Esophagus muscularis mucosa (tissue), 4 donors: ENCODE results near the gene ATXN2. TPM values are rescaled to one million over a fixed set of nuclear protein-coding genes. Genes with fewer than 3 reads are reported as not detected.
A peak's percentile ranks its signal among the peaks of the same experiment; 100 is the strongest.
"Not testable (repeated sequence)": the region's sequence is repeated elsewhere in the genome, so short reads cannot be mapped to it uniquely, and the experiment has no call there.

Experiments
- DNase-seq: peaks from one replicate; pipeline ENCODE4 v3.0.0-alpha.2; 2017; ENCODE audit errors: extremely low spot score
- H3K27ac ChIP-seq, 4 donors: fragments of 200-600 bp; sonication (generic); replicated peaks in 1 of 4; 1 replicate in 3 of 4; 2 replicates in 1 of 4; pipeline ENCODE4 v1.5.1; 2016 to 2019; ENCODE audit warnings: mild to moderate bottlenecking in 1 of 4
- H3K27me3 ChIP-seq, 4 donors: fragments of 200-600 bp; sonication (generic); one replicate each; pipeline versions ENCODE4 v1.5.1 to v1.6.0; 2016 to 2019
- H3K36me3 ChIP-seq, 4 donors: fragments of 200-600 bp; sonication (generic); one replicate each; pipeline ENCODE4 v1.5.1; 2016 to 2019
- H3K4me1 ChIP-seq, 4 donors: fragments of 200-600 bp; sonication (generic); one replicate each; pipeline ENCODE4 v1.5.1; 2016 to 2019
- H3K4me3 ChIP-seq, 4 donors: fragments of 200-600 bp; sonication (generic); 1 replicate in 2 of 4; 2 replicates in 2 of 4; pipeline ENCODE4 v1.5.1; 2016 to 2019; ENCODE audit warnings: mild to moderate bottlenecking in 4 of 4, moderate library complexity in 1 of 4
- H3K9me3 ChIP-seq, 4 donors: fragments of 200-600 bp; sonication (generic); 1 replicate in 3 of 4; 2 replicates in 1 of 4; pipeline ENCODE4 v1.5.1; 2016 to 2019
- CTCF ChIP-seq, 3 experiments: fragments of 200-600 bp in 2 of 3; fragments of 450-650 bp in 1 of 3; sonication (generic) in 2 of 3; IDR thresholded peaks; one replicate each; pipeline ENCODE4 v1.5.1; 2017 to 2019; ENCODE audit warnings: antibody characterized with exemption in 3 of 3, mild to moderate bottlenecking in 2 of 3, moderate library complexity in 1 of 3
- EP300 ChIP-seq: sonication (generic); formaldehyde crosslinking; IDR thresholded peaks from one replicate; pipeline ENCODE4 v1.6.1; 2017; ENCODE audit warnings: antibody characterized with exemption
- POLR2A ChIP-seq: fragments of 450-650 bp; IDR thresholded peaks from one replicate; pipeline ENCODE4 v1.6.1; 2017; ENCODE audit warnings: antibody characterized with exemption, moderate library complexity, mild to moderate bottlenecking, low read depth
- POLR2AphosphoS5 ChIP-seq, 2 donors: sonication (generic); formaldehyde crosslinking; IDR thresholded peaks; one replicate each; pipeline ENCODE4 v1.6.1; 2017; ENCODE audit warnings: antibody characterized with exemption in 2 of 2
- WGBS: methylation state at CpG from one replicate; pipeline ENCODE4 v1.1.5; 2018; 5-methylcytosine and 5-hydroxymethylcytosine counted together
- intact Hi-C: fragments of 100-400 bp; cut with DNase I; formaldehyde crosslinking; loops from one replicate; pipeline ENCODE4 v1.15.1; 2023
- total RNA-seq, 4 donors: library from RNA; depleted of rRNA; stranded (reverse); fragments of >200 nt; gene quantifications; one replicate each; pipeline versions ENCODE4 v1.1.0 to v1.2.1, GENCODE V29; 2016

Gene ATXN2
- total RNA-seq, 4 donors from 2014 or later = 32.0 to 57.3 (median 52.0) TPM

DNA sequence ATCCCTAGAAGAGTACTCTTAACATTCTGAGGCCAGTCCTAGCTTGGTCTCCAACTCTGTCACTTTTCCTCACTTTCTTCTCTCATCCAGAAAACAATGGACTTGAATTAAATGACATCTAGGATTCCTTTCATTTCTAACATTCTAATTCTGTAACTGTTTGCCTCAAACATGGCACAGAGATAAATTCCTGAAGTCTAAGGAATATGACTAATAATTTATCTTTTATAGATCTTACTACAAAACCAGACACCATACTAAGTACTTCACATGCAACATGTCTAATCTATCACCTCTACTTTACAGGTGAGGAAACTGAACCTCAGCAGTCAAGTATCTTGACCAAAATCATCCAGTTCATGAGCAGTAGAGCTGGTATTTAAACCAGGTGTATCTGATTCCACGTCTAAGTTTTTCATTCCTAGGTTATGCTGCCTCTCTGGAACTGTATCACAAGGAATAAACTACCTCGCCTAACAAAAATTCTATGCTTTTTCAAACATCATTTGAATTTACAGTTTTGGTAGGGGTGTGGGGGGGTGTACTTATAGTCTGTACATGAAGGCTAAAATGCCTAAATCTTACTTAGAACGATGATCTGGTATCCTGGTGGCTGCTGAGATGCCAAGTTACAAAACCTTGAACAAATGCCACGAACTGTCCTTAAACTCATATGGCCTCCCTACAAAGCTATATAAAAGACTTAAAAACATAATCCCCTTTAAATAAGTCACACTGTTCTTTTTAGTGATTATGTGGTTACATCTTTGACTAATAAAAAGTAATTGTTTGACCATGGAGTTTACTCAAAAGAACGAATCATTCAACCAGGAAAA is 41.6 kb downstream of the ATXN2 start:
- Histone ChIP-seq H3K9me3 (no peaks in the 10 kb centered on the region), H3K27ac (peak overlapping the region in 3 of 4 donors; percentile 16 to 42 (median 30)), H3K27me3 (no peaks in the 10 kb centered on the region), H3K4me1 (peaks cover 28 to 71% (median 62%) of the 10 kb centered on the region in 4 donors), H3K36me3 (peaks cover 0 to 4% (median 0%) of the 10 kb centered on the region in 4 donors), H3K4me3 (no peak overlapping the region)
- intact Hi-C loops = loop anchor here (5.0 kb wide), 1 partner anchor 40 kb away; the partner anchor contains the start of gene ATXN2
- no peak for DNase-seq
- TF ChIP-seq POLR2A = no peak
- no peak for TF ChIP-seq EP300
- no peak for TF ChIP-seq POLR2AphosphoS5 (IDR thresholded peaks at IDR 0.05)
- TF ChIP-seq CTCF (IDR thresholded peaks at IDR 0.05) = no peak
- WGBS = 48% methylated on average over 5 of the region's 5 CpGs

- Histone ChIP-seq H3K4me1 (peaks cover 20 to 63% (median 55%) of the 10 kb centered on the region in 4 donors), H3K4me3 (no peak overlapping the region), H3K27me3 (no peaks in the 10 kb centered on the region), H3K36me3 (peaks cover 0 to 10% (median 2%) of the 10 kb centered on the region in 4 donors), H3K9me3 (no peaks in the 10 kb centered on the region), H3K27ac (peak overlapping the region in 3 of 4 donors; percentile 16 to 42 (median 30))
- TF ChIP-seq EP300 (no peak), CTCF (IDR thresholded peaks at IDR 0.05) (no peak), POLR2AphosphoS5 (IDR thresholded peaks at IDR 0.05) (no peak), POLR2A (no peak)
- intact Hi-C loops = loop anchor here (5.0 kb wide), 1 partner anchor 41 kb away; the partner anchor contains the start of gene ATXN2
- DNase-seq = no peak
- 60% methylated on average over 6 of the region's 6 CpGs for WGBS
Measured at GRCh38 chr12:111556676-111557075, 42.4 kb downstream of the ATXN2 start.

GRCh38 chr12:111555313-111555712 is 43.8 kb downstream of the ATXN2 start:
- not testable (repeated sequence) for H3K27ac ChIP-seq, H3K4me3 ChIP-seq, H3K9me3 ChIP-seq, DNase-seq, H3K27me3 ChIP-seq
- peaks cover 16 to 55% (median 47%) of the 10 kb centered on the region in 4 donors for H3K4me1 ChIP-seq
- H3K36me3 ChIP-seq = peaks cover 0 to 18% (median 9%) of the 10 kb centered on the region in 4 donors
- intact Hi-C loops = loop anchor here (5.0 kb wide), 1 partner anchor 42 kb away; the partner anchor contains the start of gene ATXN2
- WGBS = 88% methylated on average over 3 of the region's 3 CpGs

DNA sequence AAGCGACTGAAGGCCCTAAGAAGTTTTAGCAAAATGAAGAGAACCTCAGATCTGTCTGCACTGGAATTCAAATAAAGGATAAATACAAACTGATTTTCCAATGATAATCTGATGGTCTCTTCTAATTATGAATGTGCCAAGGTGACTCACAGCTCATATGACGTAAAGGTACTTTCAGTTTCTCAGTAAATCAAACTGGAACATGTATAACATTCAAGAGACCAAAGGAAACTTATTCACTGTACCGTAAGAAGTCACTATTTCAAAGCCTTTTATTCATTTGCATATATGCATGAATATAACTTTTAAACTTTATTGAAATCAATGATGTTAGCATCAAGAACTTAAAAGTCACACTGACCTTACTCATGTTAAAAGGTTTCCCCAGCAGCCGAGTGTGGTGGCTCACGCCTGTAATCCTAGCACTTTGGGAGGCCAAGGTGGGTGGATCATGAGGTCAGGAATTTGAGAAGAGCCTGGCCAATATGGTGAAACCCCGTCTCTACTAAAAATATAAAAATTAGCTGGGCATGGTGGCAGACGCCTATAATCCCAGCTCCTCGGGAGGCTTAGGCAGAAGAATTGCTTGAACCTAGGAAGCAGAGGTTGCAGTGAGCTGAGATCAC is 52.2 kb downstream of the ATXN2 start:
- Histone ChIP-seq H3K9me3 (no peaks in the 10 kb centered on the region), H3K36me3 (peaks cover 5 to 86% (median 52%) of the 10 kb centered on the region in 4 donors), H3K27me3 (no peaks in the 10 kb centered on the region), H3K4me3 (no peak overlapping the region), H3K4me1 (peaks cover 3 to 10% (median 5%) of the 10 kb centered on the region in 4 donors), H3K27ac (no peak overlapping the region)
- 88% methylated on average over 8 of the region's 8 CpGs for whole genome bisulfite sequencing
- intact Hi-C loops = no loop called here
- DNase-seq = no peak
- TF ChIP-seq EP300 = no peak
- no peak for TF ChIP-seq POLR2AphosphoS5 (IDR thresholded peaks at IDR 0.05)
- TF ChIP-seq POLR2A = no peak
- no peak for TF ChIP-seq CTCF (IDR thresholded peaks at IDR 0.05)

- no peaks in the 10 kb centered on the region for H3K27me3 ChIP-seq
- H3K4me1 ChIP-seq = peaks cover 3 to 10% (median 5%) of the 10 kb centered on the region in 4 donors
- peaks cover 5 to 85% (median 53%) of the 10 kb centered on the region in 4 donors for H3K36me3 ChIP-seq
- no peak overlapping the region for H3K27ac ChIP-seq
- no peaks in the 10 kb centered on the region for H3K9me3 ChIP-seq
- no peak overlapping the region for H3K4me3 ChIP-seq
- no peak for DNase-seq
- 96% methylated on average over 2 of the region's 2 CpGs for WGBS
- TF ChIP-seq POLR2AphosphoS5 (IDR thresholded peaks at IDR 0.05) (no peak), EP300 (no peak), CTCF (IDR thresholded peaks at IDR 0.05) (no peak), POLR2A (no peak)
- intact Hi-C loops = no loop called here
Measured at GRCh38 chr12:111546171-111546570, 52.9 kb downstream of the ATXN2 start.
